ENCODE measurements around the gene CTR9.

GRCh38 chr11:10720881-10721376 lies 30.1 kb upstream of the CTR9 start:
- no peak for TF ChIP-seq POLR2A (IDR thresholded peaks at IDR 0.05; ENCODE audit: low read length)
- no peak for TF ChIP-seq GATA1 (IDR thresholded peaks at IDR 0.05; ENCODE audit: low read depth, low read length)
